ENCODE data around the gene RGP1. TPM values are rescaled to one million over a fixed set of nuclear protein-coding genes. Genes with fewer than 3 reads are reported as not detected.

RGP1 gene
- total and polyA plus RNA-seq, 5 donors from 2014 or later = 4.6 to 22.8 (median 8.6) TPM

- ATAC-seq (ENCODE audit: low read depth in 2 of 2) (no peak), DNase-seq (no peak)
- Mint-ChIP-seq H3K36me3 (peaks cover 69% of the 10 kb centered on the region), H3K4me3 (no peak overlapping the region), H3K27ac (no peak overlapping the region), H3K9me3 (no peaks in the 10 kb centered on the region), H3K27me3 (no peaks in the 10 kb centered on the region), H3K4me1 (no peaks in the 10 kb centered on the region)
- H3K9me3 ChIP-seq (ENCODE audit: control insufficient read depth in 2 of 2, low read length in 2 of 2) = no peaks in the 10 kb centered on the region
- H3K27me3 ChIP-seq (ENCODE audit: control insufficient read depth, insufficient read depth, low read length) = no peaks in the 10 kb centered on the region
- peaks cover 91% of the 10 kb centered on the region for H3K36me3 ChIP-seq (ENCODE audit: control insufficient read depth, insufficient read depth, low read length)
- no peak overlapping the region for H3K4me3 ChIP-seq (ENCODE audit: low read depth, low read length)
- no peaks in the 10 kb centered on the region for H3K4me1 ChIP-seq (ENCODE audit: control insufficient read depth, insufficient read depth, low read length, poor library complexity, severe bottlenecking)
- no peak overlapping the region for H3K27ac ChIP-seq (ENCODE audit: insufficient read depth, low read length, poor library complexity, severe bottlenecking)
These were observed 42.1 kb upstream of the RGP1 start for GRCh38 chr9:35706951-35707350.

- Mint-ChIP-seq H3K36me3 (peaks cover 68% of the 10 kb centered on the region), H3K9me3 (no peaks in the 10 kb centered on the region), H3K4me3 (no peak overlapping the region), H3K4me1 (no peaks in the 10 kb centered on the region), H3K27me3 (no peaks in the 10 kb centered on the region), H3K27ac (peak overlapping the region in 2 of 3 donors; percentile 54 to 86)
- Histone ChIP-seq H3K9me3 (ENCODE audit: control insufficient read depth in 2 of 2, low read length in 2 of 2) (no peaks in the 10 kb centered on the region), H3K4me3 (ENCODE audit: low read depth, low read length) (no peak overlapping the region), H3K36me3 (ENCODE audit: control insufficient read depth, insufficient read depth, low read length) (peaks cover 90% of the 10 kb centered on the region), H3K27me3 (ENCODE audit: control insufficient read depth, insufficient read depth, low read length) (no peaks in the 10 kb centered on the region), H3K4me1 (ENCODE audit: control insufficient read depth, insufficient read depth, low read length, poor library complexity, severe bottlenecking) (no peaks in the 10 kb centered on the region), H3K27ac (ENCODE audit: insufficient read depth, low read length, poor library complexity, severe bottlenecking) (no peak overlapping the region)
- no peak for DNase-seq
- ATAC-seq (ENCODE audit: low read depth in 2 of 2) = no peak
These were observed 40.9 kb upstream of the RGP1 start for GRCh38 chr9:35708146-35708545.

GRCh38 chr9:35710818-35711500 lies 38.1 kb upstream of the RGP1 start:
- Mint-ChIP-seq H3K9me3 (no peaks in the 10 kb centered on the region), H3K36me3 (peaks cover 60% of the 10 kb centered on the region)
- ATAC-seq (ENCODE audit: low read depth in 2 of 2) = no peak

GRCh38 chr9:35711501-35712428 lies 37.3 kb upstream of the RGP1 start:
- ATAC-seq (ENCODE audit: low read depth in 2 of 2) (no peak), DNase-seq (no peak)
- Histone ChIP-seq H3K27me3 (ENCODE audit: control insufficient read depth, insufficient read depth, low read length) (no peaks in the 10 kb centered on the region), H3K4me1 (ENCODE audit: control insufficient read depth, insufficient read depth, low read length, poor library complexity, severe bottlenecking) (no peaks in the 10 kb centered on the region), H3K4me3 (ENCODE audit: low read depth, low read length) (no peak overlapping the region), H3K9me3 (ENCODE audit: control insufficient read depth in 2 of 2, low read length in 2 of 2) (no peaks in the 10 kb centered on the region), H3K27ac (ENCODE audit: insufficient read depth, low read length, poor library complexity, severe bottlenecking) (no peak overlapping the region), H3K36me3 (ENCODE audit: control insufficient read depth, insufficient read depth, low read length) (peaks cover 89% of the 10 kb centered on the region)
- H3K27me3 Mint-ChIP-seq = no peaks in the 10 kb centered on the region
- peaks cover 0 to 4% (median 2%) of the 10 kb centered on the region in 4 donors for H3K4me1 Mint-ChIP-seq
- peaks cover 64% of the 10 kb centered on the region for H3K36me3 Mint-ChIP-seq
- H3K27ac Mint-ChIP-seq = peak overlapping the region in 1 of 3 donors; percentile 62
- no peaks in the 10 kb centered on the region for H3K9me3 Mint-ChIP-seq
- H3K4me3 Mint-ChIP-seq = peak overlapping the region in 1 of 4 donors; percentile 56

More at GRCh38 chr9:35710818-35711500, 38.1 kb upstream of the RGP1 start:
- Histone ChIP-seq H3K27ac (ENCODE audit: insufficient read depth, low read length, poor library complexity, severe bottlenecking) (no peak overlapping the region), H3K4me1 (ENCODE audit: control insufficient read depth, insufficient read depth, low read length, poor library complexity, severe bottlenecking) (no peaks in the 10 kb centered on the region), H3K9me3 (ENCODE audit: control insufficient read depth in 2 of 2, low read length in 2 of 2) (no peaks in the 10 kb centered on the region), H3K36me3 (ENCODE audit: control insufficient read depth, insufficient read depth, low read length) (peaks cover 89% of the 10 kb centered on the region), H3K27me3 (ENCODE audit: control insufficient read depth, insufficient read depth, low read length) (no peaks in the 10 kb centered on the region), H3K4me3 (ENCODE audit: low read depth, low read length) (no peak overlapping the region)
- Mint-ChIP-seq H3K4me3 (no peak overlapping the region), H3K27me3 (no peaks in the 10 kb centered on the region), H3K4me1 (peaks cover 0 to 3% (median 0%) of the 10 kb centered on the region in 4 donors), H3K27ac (peak overlapping the region in 1 of 3 donors; percentile 66)
- DNase-seq = no peak

GRCh38 chr9:35712762-35713400 lies 36.2 kb upstream of the RGP1 start:
- Mint-ChIP-seq H3K27me3 (no peaks in the 10 kb centered on the region), H3K27ac (no peak overlapping the region), H3K4me1 (peaks cover 0 to 5% (median 2%) of the 10 kb centered on the region in 4 donors), H3K36me3 (peaks cover 57% of the 10 kb centered on the region), H3K9me3 (no peaks in the 10 kb centered on the region), H3K4me3 (no peak overlapping the region)
- H3K36me3 ChIP-seq (ENCODE audit: control insufficient read depth, insufficient read depth, low read length) = peaks cover 89% of the 10 kb centered on the region
- no peak overlapping the region for H3K4me3 ChIP-seq (ENCODE audit: low read depth, low read length)
- ATAC-seq (ENCODE audit: low read depth in 2 of 2) (no peak), DNase-seq (no peak)
- no peaks in the 10 kb centered on the region for H3K9me3 ChIP-seq (ENCODE audit: control insufficient read depth in 2 of 2, low read length in 2 of 2)
- H3K4me1 ChIP-seq (ENCODE audit: control insufficient read depth, insufficient read depth, low read length, poor library complexity, severe bottlenecking) = no peaks in the 10 kb centered on the region
- H3K27me3 ChIP-seq (ENCODE audit: control insufficient read depth, insufficient read depth, low read length) = no peaks in the 10 kb centered on the region
- H3K27ac ChIP-seq (ENCODE audit: insufficient read depth, low read length, poor library complexity, severe bottlenecking) = no peak overlapping the region

- no peaks in the 10 kb centered on the region for H3K27me3 ChIP-seq (ENCODE audit: control insufficient read depth, insufficient read depth, low read length)
- H3K4me3 ChIP-seq (ENCODE audit: low read depth, low read length) = no peak overlapping the region
- no peaks in the 10 kb centered on the region for H3K9me3 Mint-ChIP-seq
- H3K27ac ChIP-seq (ENCODE audit: insufficient read depth, low read length, poor library complexity, severe bottlenecking) = no peak overlapping the region
- H3K9me3 ChIP-seq (ENCODE audit: control insufficient read depth in 2 of 2, low read length in 2 of 2) = no peaks in the 10 kb centered on the region
- DNase-seq = no peak
- H3K4me1 Mint-ChIP-seq = peaks cover 0 to 5% (median 2%) of the 10 kb centered on the region in 4 donors
- no peaks in the 10 kb centered on the region for H3K27me3 Mint-ChIP-seq
- peaks cover 89% of the 10 kb centered on the region for H3K36me3 ChIP-seq (ENCODE audit: control insufficient read depth, insufficient read depth, low read length)
- H3K36me3 Mint-ChIP-seq = peaks cover 57% of the 10 kb centered on the region
- H3K4me3 Mint-ChIP-seq = no peak overlapping the region
- no peak overlapping the region for H3K27ac Mint-ChIP-seq
- no peak for ATAC-seq (ENCODE audit: low read depth in 2 of 2)
- H3K4me1 ChIP-seq (ENCODE audit: control insufficient read depth, insufficient read depth, low read length, poor library complexity, severe bottlenecking) = no peaks in the 10 kb centered on the region
These were observed 35.5 kb upstream of the RGP1 start for GRCh38 chr9:35713578-35713977.

- H3K4me3 Mint-ChIP-seq = no peak overlapping the region
- no peaks in the 10 kb centered on the region for H3K9me3 Mint-ChIP-seq
- Histone ChIP-seq H3K36me3 (ENCODE audit: control insufficient read depth, insufficient read depth, low read length) (peaks cover 91% of the 10 kb centered on the region), H3K4me3 (ENCODE audit: low read depth, low read length) (no peak overlapping the region), H3K27me3 (ENCODE audit: control insufficient read depth, insufficient read depth, low read length) (no peaks in the 10 kb centered on the region), H3K4me1 (ENCODE audit: control insufficient read depth, insufficient read depth, low read length, poor library complexity, severe bottlenecking) (no peaks in the 10 kb centered on the region), H3K27ac (ENCODE audit: insufficient read depth, low read length, poor library complexity, severe bottlenecking) (no peak overlapping the region), H3K9me3 (ENCODE audit: control insufficient read depth in 2 of 2, low read length in 2 of 2) (no peaks in the 10 kb centered on the region)
- peaks cover 56% of the 10 kb centered on the region for H3K36me3 Mint-ChIP-seq
- DNase-seq = no peak
- no peak for ATAC-seq (ENCODE audit: low read depth in 2 of 2)
- no peak overlapping the region for H3K27ac Mint-ChIP-seq
- H3K4me1 Mint-ChIP-seq = peaks cover 0 to 5% (median 2%) of the 10 kb centered on the region in 4 donors
- no peaks in the 10 kb centered on the region for H3K27me3 Mint-ChIP-seq
These were observed 35.0 kb upstream of the RGP1 start for GRCh38 chr9:35714123-35714522.
